HK-2 (cell line): Measurements from ENCODE around the gene SNAP25.
A peak's percentile ranks its signal among the peaks of the same experiment; 100 is the strongest.

Experiments
- DNase-seq: peaks from one replicate; pipeline ENCODE4 v3.0.0-alpha.2; 2018; ENCODE audit not compliant: unreplicated experiment

SNAP25 gene

GRCh38 chr20:10218536-10219451 lies at the start of gene SNAP25:
TSS of gene SNAP25 (plus strand) at chr20:10218830. CDS start at chr20:10275492, 56,662 bp downstream.
- peak; percentile 94 for DNase-seq

GRCh38 chr20:10169752-10170151 lies 48.9 kb upstream of the SNAP25 start:
- no peak for DNase-seq

- no peak for DNase-seq
Observed at GRCh38 chr20:10170261-10170660, 48.4 kb upstream of the SNAP25 start.

- peak; percentile 78 for DNase-seq
Observed at GRCh38 chr20:10171864-10172751, 46.5 kb upstream of the SNAP25 start.

- no peak for DNase-seq
Observed at GRCh38 chr20:10172998-10173655, 45.5 kb upstream of the SNAP25 start.

- DNase-seq, result no peak
Observed at GRCh38 chr20:10174400-10174799, 44.2 kb upstream of the SNAP25 start.

- no peak for DNase-seq
Observed at GRCh38 chr20:10177326-10177725, 41.3 kb upstream of the SNAP25 start.

- DNase-seq, result no peak
Observed at GRCh38 chr20:10178091-10178490, 40.5 kb upstream of the SNAP25 start.

- no peak for DNase-seq
Observed at GRCh38 chr20:10178727-10179313, 39.8 kb upstream of the SNAP25 start.

- DNase-seq, result peak; percentile 6
Observed at GRCh38 chr20:10179574-10180298, 38.9 kb upstream of the SNAP25 start.

- DNase-seq, result no peak
Observed at GRCh38 chr20:10180651-10181235, 37.9 kb upstream of the SNAP25 start.

GRCh38 chr20:10185741-10186558 lies 32.7 kb upstream of the SNAP25 start:
- no peak for DNase-seq

GRCh38 chr20:10190456-10190855 lies 28.2 kb upstream of the SNAP25 start:
- DNase-seq, result no peak

- no peak for DNase-seq
Observed at GRCh38 chr20:10192171-10192570, 26.5 kb upstream of the SNAP25 start.

GRCh38 chr20:10194166-10194565 lies 24.5 kb upstream of the SNAP25 start:
- DNase-seq, result no peak

- no peak for DNase-seq
Observed at GRCh38 chr20:10200330-10200729, 18.3 kb upstream of the SNAP25 start.

GRCh38 chr20:10201321-10201870 lies 17.2 kb upstream of the SNAP25 start:
- DNase-seq, result no peak

GRCh38 chr20:10209091-10209490 lies 9.5 kb upstream of the SNAP25 start:
- DNase-seq, result no peak

GRCh38 chr20:10213526-10213925 lies 5.1 kb upstream of the SNAP25 start:
- no peak for DNase-seq
